HG03196 (cell line): ENCODE measurements around the gene CCNG2.

Experiments used
- ATAC-seq: cut with Tn5 transposase; IDR thresholded peaks from one replicate; pipeline ENCODE4 v1.9.1; 2021; ENCODE audit not compliant: unreplicated experiment

Gene CCNG2

DNA sequence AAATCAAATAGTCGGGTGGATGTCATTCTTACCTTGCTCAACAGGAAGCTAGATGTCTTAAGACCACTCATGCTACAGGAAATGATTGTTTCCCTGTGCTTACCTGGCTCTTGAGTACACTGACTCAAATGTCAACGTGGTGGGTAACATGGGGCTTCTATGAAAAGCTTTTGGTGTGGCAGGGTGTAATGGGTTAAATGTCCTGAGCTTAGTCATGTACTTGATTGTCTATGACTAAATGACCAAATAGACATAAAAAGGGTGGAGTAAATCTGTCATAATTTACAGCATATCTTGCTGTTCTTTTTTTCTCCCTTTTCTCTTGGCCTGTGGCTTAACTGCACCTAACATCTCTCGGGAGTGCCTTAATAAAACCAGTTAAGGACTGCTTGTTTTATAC lies 44.9 kb downstream of the CCNG2 start:
- ATAC-seq, result no peak

DNA sequence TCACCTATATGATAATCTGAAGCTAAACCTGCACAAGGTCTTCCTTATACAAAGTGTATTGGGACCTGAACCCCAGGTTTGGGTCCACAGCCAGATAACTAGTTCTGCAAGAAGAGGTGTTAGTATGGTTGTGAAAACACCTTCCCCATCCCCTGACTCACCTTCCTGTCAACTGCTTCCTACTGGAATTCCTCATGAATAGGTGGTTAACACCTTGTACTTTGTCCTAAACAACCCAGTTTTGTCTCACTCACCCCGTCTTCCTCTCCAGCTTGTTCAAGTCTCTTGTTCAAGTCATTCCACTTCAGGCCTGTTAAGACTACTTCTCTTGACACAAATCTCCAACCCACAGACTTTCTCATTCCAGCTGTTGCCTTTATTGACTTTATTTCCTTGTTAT lies 45.5 kb downstream of the CCNG2 start:
- ATAC-seq, result no peak

DNA sequence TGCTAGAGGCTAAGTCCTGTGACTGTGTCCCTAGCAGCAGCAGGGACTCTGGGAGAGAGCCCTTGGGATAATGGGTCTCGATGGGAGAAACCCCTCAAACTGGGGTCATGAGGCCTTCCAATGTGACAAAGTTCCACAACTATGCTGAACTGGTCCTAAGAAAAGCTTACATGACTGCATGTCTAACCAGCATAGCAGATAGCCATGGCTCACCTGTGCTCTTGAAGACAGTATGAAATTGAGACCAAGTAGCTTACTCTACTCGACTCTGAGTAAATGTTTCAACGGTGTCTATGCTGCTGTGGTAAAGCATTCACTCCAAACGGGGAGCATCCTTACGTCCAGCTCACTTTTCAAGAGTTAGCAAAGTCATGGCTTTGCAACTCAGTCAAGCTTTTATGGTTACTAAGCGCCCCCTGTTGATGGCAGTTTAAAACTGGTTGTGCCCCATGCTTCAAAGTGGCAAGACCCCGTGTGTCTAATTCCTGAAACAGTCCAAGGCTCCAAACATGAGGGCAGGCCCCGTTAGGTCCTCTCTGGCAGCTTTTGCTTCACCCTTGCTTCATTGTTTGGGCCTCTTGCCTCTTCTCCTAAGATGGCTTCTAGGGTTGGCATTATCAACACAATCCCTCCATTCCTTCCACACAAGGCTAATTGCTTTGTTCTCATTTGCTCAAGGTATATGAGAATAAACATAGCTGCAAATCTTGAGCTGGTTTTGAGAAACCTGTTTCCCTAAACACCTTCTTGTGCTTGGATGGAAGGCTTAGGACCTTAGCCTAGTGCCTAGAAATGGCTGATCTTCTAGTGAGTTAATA lies 46.6 kb downstream of the CCNG2 start:
- no peak for ATAC-seq

DNA sequence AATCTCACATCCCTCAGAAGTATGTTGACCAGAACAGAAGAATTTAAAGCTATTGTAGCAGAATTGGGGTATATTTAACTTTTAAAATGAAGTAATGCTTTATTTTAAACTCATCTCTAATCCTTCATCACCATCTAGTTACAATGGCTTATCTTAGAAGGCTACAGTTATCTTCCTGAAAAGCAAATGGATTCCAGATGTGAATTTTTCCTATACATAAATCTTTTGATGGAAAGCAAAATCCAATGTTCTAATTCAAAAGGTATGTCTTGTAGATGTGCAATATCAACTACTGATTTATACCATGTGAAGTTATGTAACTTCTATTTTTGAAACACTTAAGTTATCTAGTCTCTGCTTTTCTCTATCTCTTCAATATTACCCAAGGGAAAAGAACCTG lies 47.6 kb downstream of the CCNG2 start:
- no peak for ATAC-seq

DNA sequence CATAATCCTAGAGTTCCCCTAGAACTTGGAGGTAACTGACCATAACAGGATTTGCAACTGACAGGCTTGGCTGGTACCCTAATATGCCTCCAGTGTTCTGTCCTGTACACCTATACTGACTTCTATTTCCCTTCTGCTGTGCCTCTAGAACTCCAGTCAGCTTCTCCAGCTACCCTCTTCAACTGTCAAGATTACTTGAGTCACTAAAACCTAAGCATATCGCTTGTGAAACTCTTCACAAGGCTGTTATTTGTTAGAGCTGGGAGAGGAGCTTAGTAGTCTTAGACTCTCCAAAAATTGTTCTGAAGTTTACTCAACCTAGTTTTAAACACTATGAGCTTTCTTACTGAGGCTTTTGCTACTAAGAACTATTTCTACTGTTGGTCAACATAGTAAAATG lies 52.0 kb downstream of the CCNG2 start:
- ATAC-seq, result no peak

DNA sequence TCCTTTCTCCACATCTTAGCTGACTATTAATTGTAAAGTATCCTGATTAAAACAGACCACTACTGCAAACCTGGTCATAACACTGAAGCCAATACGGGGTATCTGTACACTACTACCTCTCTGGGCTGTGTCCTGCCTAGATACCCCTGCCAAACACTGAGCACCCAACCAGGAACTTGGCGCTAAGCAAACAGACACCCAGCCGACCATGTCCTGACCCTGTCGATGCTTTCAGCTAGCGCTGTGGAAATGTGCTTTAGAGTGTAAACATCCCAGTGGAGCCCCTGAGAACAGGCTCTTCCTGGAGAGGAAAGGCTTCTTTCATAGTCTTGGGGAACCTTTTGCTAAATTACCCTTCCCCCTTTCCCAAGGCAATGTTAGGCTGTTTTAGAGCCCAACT lies 52.9 kb downstream of the CCNG2 start:
- no peak for ATAC-seq

DNA sequence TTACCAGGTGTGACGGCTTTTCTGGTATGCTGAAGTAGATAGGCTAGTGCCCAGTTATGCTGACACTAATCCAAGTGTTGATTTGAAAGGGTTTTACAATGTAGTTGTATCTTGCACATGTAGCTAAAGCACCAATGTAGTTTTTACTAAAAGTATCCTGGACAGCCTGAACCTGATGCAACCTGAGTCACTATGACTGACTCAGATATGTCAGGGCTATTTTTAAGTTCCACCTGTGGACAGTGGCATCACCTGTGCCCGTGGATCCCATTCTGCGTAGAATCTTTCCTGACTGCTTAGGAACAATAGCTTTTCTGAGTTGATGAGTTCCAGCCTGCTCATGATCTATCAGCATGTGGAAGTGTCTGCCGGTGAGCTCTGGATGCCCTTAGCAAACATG lies 58.1 kb downstream of the CCNG2 start:
- no peak for ATAC-seq

DNA sequence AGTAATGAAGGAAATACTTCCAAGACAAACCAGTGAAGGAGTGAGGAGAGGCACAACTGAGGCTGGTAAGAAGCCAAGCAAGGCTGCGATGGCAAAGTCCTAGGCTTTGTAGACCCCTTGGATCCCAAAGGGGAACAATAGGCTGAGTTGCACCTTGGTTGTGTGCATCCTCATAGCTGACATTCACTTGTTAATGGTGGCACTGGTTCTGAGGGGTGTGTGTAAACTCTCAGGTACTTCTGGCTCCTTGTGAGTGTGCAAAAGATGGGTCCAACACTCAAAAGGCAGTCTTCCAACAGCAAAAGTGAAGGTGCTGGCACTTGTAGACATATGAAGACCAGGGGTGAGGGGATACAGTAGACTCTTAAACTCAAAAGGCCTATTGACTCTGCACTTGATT lies 60.5 kb downstream of the CCNG2 start:
- no peak for ATAC-seq

DNA sequence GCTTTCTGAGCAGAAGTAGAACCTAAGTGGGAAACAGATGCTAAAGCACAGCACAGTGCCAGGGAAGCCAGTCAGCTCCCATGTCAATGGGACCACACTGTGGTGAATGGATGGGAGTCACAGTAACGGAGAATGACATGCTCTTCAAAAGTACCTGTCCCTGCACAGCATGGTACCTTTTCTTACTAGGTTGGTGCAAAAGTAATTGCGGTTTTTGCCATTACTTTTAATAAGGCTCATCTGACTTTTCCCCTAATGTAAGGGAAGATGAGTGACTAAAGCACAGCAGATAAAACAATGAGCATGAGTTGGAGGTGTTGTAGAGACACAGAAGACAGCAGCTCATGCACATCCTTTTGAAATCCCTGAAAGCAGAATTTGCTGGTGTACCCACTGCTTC lies 62.3 kb downstream of the CCNG2 start:
- ATAC-seq, result no peak
